Activated T-cell treated with anti-CD3 and anti-CD28 coated beads for 24 hours (primary cell): ENCODE results near the gene DIPK1B.

Source experiments
- DNase-seq: peaks from one replicate; pipeline ENCODE4 v3.0.0-alpha.2; 2020; ENCODE audit warnings: low read depth

DIPK1B gene

DNA sequence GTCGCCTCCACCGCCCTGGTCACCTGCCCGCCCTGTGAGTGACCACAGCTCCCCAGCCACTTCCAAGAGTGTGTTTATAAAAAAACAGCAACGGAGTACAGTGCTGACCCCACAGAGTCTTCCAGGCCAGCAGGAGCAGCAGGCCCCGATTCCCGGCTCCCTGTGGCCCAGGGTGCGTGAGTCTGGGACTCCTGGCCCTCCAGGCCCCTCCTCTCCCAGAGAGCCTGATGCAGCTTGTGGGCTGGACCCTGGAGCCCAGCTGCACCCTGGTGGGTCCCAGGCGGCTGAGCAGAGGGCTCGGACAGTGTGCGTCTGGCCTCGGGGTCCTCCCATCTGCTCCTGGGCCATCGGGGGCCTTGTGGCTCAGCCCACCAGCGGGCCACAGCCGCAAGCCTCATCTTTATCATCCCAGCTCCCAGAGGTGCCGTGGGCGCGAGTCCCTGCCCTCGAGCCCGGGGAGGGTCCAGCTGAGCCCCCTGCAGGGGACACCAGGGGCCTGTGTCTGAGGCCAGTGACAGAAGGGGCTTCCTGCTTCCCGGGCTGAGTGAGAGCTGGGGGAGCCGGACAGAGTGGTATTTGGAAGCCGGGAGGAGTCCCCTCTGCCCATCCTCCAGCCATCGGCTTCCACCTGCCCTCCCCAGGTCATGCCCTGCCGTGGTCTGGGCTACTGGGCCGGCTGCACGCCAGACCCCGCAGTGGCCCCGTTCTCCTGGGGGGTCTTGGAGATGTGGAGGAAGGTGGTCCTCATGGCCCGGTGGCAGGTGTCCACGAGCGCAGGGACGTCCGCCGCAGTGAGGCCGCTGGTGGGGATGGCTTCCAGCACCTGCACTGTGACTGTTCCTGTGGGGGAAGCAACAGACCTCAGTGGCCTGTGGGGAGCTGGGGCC is 39.0 kb upstream of the DIPK1B start:
- DNase-seq, result no peak

DNA sequence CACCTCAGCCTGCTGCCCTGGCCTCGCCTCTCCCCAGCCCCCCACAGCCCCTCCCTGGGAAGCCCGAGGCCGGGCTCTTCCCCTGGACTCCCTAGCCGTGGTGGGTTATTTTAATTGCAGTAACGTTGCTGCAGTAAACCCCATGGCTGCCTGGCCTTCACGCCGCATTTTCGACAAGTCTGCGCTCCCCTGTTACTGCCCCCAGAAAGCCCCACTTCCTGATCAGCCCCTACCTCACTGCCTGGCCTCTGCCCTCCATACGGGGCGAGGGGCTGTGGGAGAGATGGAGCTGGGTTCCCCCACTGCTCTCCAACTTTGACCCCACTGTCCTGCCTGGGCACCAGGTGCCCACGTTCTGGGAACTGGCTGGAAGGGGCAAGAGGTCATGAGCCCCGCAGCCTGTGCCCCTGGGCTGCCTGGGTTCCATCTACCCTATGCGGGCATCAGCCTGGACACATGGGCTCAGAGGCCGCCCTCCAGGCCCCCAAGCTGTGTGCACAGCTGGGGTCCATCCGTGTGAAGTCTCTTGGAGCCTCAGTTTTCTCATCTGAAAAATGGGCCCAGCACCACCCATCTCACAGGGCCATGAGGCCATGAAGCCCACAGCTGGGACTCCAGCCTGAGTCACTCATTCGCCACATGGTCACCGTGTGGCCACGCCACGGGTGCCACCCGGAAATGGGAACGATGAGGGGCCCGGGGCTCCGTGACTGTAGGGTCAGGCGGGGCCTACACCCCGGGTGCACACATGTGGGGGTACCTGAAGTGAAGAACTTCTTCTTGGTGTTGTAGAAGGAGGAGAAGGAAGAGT is 38.2 kb upstream of the DIPK1B start:
- DNase-seq, result no peak

DNA sequence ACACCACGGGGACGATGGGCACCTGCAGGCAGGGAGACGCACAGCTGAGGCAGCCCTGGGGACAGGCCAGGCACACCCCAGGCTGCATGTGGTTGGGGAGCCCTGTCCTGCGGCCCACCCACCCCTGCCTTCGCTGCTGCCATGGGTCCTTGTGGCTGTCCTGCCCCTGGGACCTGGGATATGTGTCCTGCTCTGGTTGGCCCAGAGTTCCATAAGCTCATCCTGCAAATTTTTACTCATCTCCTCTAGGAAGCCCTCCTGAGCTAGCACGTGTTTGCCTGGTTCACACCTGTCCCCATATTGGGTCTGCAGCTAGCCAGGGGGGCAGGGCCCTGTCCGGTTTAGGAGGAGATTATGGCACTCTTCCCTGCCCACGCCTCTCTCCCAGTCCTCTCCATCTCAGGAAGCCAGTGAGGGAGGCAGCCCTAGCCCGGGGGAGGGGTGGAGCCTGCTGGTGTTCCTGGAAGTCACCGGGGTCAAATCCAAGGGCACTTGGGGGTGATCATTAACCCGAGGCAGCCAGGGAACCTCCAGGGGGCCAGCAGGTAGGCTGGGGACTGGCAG is 37.5 kb upstream of the DIPK1B start:
- no peak for DNase-seq

DNA sequence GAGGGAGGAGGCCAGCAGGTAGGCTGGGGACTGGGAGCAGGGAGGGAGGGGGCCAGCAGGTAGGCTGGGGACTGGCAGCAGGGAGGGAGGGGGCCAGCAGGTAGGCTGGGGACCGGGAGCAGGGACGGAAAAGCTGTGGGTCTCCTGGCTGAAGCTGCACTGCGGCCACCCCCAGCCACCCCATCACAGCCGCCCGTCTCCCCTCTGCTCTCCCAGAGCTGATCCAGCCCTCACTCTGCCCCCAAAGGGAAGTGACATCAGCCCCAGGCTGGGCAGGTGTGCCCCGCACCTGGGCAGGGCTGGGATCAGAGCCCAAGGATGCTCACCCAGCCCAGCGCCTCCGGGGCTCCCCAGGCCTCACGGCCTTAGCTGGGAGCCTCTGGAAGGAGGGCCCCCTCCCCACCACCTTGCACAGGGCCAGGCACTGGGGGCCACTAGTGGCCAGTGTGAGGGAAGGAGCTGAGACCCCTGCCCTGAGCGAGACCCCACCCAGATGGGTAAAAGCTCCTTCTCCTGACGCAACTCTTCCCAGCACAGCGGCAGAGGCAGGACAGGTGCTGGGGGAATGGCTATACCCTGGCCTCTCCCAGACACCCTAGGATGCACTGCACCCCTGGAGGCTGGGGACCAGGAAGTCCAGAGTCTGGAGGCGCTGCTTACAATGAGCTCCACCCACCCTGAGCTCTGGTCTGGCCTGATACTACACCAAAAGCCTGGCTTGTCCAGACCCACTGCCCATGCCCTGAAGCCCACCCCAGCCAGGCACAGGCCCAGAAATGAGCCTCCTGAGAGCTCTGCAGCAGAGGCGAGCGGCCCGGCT is 36.7 kb upstream of the DIPK1B start:
- no peak for DNase-seq

DNA sequence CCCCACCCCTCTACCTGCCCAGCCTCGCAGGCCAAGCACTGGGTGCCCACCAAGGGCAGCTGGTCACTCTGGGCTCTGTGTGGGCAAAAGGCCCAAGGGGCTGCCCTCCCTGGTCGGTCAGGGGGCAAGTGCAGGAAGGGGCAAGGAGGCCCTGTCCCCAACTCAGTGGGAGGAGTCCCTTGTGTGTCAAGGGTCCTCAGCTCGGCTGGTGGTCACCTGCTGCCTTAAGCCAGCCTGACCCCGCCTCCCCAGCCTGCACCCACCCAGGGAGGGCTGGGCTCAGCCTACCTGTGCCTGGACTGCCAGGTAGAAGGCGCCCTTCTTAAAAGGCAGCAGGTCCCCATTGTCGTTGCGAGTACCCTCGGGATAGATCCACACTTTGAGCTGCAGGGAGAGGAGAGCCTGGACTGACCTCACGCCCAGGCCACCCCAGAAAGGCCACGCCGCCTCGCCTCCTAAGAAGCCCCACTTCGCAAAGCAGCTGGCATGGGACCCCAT is 36.0 kb upstream of the DIPK1B start:
- no peak for DNase-seq

DNA sequence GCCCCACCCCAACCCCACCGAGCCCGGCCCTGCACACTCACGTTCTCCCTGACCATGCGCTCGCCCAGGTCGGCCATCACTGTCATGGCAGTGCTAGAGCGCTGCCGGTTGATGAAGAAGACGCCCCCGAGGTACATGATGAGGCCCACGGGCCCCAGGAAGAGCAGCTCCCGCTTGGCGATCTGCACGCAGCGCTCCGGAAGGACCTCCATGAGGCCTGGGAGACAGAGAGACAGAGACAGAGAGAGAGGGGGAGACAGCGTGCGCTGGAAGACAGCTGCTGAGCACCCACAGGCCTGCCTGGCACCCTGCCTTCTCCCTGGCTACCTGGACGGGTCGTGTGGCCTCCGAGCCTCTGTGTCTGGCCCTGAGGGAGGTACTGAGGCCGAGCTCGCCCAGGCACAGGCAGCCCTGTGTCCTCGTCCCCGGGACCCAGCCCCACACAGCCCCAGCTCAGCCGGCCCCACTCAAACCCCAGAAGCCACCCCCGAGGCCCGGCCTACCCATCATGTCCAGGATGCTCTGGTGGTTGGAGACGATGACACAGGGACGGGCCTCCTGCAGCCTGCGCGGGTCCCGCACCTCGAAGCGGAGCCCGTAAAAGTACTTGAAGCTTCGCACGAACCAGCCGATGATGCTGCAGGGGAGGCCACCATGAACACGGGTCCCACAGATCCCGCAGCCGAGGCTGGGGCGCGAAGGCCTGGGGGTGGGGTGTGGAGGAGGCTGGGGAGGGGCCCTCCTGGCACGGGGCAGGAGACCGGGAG is 35.3 kb upstream of the DIPK1B start:
- no peak for DNase-seq

DNA sequence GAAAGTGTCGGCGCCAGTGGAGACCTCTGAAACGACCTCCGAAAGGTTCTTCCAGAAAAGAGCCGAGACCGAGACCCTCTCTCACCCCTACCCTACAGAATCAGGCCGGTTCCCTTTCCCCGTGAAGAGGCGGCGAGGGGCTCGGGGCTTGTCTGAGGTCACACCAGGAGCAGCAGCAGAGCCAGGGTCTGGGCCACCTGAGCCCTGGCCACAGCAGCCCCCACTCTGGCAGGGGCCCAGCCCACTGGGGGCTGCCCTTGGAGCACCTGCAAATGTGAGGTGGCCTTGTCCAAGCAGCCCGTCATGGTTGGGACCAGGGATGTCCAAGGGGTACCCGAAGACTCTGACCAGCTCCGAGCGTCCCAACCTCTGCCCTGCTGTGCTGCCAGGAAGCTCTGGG is 34.3 kb upstream of the DIPK1B start:
- no peak for DNase-seq

DNA sequence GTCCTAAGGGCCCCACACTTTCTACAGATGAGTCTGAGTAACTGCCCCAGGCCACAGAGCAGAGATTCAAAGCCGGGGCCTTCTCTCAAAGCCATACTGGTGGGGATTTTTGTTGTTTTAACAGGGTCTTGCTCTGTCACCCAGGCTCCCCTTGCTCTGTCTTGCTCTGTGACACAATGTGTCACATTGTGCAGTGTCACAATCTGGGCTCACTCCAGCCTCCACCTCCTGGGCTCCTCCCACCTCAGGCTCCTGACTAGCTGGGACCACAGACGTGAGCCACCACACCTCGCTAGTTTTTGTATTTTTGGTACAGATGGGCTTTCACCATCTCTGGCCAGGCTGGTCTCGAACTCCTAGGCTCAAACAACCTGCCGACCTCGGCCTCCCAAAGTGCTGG is 33.7 kb upstream of the DIPK1B start:
- DNase-seq, result no peak

DNA sequence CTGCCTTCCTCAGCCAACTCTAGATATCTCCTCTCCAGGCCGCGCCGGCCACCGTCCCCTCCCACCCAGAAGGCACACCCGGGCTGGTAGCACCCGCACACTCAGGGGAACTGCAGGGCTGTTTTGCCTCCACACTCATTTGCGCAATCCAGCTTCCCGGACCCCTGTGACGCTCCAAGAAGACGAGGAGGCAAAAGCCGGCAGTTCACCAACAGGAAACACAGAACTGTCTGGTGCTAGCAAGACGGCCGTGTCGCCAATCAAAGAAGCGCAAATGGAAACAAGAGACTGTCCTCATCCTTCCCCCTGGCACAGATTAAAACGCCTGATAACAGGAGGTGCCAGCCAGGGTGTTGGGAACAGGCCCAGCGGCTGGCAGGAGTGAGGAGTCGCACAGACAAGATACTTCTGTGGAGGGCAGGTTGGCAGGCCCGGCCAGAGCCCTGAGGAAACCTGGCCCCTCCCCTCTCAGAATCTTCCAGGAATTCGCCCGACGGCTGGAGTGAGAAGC is 32.9 kb upstream of the DIPK1B start:
- DNase-seq, result no peak

DNA sequence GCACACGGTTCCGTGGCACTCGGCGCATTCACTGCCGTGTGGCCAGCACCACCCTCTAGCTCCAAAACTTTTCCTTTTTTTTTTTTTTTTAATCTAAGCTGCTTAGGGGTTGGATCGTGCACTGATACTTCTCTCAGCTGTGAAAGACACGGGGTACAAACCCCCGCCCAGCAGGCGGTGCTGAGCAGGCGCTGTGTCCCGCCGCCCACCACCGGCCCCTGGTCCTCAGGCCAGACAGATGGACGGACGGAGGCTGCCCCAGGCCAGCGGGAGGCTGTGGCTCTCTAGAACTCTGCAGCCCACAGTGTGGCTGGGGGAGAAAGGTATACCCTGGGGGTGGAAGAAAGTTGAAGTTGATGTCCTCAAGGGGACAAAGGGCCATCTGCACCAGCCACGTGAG is 31.3 kb upstream of the DIPK1B start:
- no peak for DNase-seq

DNA sequence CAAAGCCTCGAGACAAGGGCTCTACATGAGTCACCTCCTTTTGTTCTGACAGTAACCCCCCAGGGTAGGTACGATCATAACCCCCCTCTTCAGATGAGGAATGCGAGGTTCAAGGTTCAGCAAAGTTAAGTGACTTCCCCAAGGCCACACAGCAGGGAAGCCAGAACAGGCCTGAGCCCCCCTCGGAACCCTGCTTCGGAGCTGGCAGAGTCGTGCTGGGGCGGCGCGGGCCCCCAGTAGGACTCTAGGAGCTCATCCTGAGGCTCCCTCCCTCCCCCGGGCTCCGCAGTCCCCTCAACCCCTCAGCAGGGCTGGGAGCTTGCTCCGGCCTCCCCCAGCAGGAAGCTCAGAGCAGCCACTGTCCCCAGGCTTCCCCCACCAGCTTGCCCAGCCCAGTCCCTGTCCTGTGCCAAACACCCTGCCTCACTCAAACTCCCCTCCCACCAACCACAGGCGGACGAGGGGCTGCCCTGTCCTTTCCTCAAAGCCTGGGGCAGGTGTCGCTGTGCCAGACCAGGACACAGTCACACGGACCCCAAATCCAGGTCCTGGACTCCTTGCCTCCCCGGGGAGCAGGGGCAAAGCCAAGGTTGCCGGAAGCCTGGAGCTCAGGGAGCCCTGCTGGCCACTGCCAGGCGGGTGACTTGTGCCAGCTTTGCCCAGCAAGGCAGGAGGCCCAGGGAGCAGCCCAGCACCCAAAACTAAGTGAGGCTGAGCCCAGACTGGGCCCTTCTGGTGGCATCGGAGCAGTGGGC is 30.2 kb upstream of the DIPK1B start:
- no peak for DNase-seq

DNA sequence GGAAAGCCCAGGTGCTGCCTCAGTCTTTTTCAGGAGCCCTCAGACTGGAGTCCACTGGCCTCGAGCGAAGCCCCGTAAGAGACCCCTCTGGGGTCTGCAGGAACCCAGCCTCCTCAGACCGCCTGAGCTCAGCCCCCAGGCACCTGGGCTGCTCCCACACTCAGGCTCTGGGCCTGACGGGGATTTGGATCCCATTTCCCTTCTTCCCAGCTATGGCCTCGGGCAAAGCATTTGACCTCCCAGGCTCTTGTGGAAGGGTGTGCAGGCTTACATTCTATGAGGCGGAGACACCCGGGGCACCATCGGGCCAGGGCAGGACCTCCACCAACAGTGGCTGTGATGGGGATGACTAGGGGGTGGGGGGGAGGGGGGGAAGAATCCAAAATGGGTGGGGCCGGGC is 29.7 kb upstream of the DIPK1B start:
- DNase-seq, result no peak

DNA sequence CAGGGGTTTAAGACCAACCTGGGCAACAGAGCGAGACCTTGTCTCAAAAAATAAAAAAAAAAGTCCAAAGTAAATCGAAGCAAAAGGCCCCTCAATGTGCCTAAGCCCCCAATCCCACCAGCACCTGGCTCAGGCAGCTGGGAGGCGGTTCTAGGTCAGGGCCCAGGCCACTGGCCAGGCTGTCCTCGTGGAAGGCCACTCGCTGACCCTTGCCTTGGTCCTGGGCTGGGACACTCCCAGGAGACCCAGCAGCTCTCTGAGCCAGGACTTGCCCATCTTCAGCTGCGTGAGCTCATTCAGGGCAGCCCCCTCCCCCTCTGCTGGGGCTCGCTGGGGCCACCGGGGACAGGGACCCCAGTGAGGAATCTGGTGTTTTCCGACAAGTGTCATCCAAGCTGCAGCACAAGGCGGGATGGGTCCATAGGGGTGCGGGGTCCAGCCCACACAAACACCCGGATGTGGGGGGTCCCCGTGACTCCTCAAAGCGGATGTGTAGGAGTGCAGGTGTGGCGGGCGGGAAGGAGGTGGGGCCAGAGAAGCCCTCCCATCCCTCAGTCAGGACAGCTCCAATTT is 29.1 kb upstream of the DIPK1B start:
- DNase-seq, result no peak

DNA sequence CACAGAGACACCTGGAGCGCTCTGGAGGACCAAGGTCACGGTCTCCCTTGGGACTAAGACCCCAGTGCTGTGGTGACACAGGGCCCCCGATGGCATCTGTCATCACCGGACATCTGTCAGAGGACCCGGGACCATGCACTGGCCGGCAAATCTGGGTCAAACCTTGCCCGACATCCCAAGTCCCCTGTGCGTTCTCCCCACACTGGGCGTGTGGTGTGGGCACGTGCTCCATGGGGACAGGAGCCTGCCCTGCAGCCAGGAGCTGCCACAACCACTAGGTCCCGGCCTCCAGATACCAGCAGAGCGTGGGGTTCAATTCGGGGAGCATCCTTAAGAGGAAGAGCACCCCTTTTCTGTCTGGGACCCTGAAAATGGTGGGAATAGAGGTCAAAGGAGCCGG is 28.6 kb upstream of the DIPK1B start:
- no peak for DNase-seq

DNA sequence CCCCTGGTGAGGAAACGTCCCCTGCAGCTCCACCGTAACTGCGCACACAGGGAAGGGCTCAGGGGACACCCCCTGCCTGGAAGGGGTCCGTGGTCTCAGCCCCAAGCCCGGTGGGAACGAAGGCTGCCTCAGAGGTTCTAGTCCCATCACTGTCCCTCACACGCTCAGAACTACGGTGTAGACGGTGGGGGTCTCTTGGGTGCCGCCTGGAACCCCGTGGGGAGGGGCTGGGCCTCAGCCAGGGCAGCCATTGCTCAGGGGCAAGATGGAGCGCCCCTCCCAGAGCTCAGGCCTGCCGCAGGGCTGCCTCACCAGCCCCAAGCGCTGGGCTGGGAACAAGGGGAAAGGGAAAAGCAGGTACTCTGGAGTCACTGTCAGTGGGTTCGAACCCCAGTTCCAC is 28.0 kb upstream of the DIPK1B start:
- no peak for DNase-seq

DNA sequence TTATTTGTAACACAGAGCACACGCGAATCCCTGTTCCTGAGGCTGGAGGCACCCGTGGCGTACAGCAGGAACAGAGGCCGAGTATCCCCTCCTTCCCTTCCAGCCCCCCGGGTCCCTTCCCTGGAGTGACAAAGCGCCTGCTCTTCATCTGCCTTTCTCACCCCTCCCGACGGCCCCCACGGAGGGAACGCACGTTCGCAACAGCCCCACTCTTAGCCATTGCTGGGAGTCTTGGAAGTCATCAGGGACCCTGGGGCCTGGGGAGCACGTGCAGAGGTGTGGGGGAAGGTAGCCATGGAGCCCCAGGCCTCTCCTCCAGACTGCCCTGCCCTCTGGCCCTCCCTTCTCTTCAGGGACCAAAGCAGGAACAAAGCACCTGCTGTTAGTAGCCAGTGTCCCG is 27.6 kb upstream of the DIPK1B start:
- DNase-seq, result no peak

DNA sequence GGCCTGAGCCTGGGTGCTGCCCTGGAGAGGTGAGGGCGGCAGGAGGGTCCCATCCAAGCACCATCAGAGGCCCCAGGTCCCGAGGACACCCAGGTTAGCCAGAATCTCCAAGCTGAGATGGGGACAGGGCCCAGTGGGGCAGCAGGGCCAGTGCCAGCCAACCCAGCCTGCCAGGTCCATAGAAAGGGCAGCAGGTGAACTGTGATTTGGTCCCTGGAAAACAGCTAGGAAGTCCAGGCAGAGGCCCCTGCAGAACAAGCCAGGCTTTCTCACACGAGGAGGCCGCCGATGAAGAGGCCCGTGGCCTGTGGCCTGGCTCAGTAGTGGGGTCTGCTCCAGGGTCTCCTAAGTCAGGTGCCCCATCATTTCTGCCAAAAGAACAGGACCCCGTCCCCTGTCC is 27.2 kb upstream of the DIPK1B start:
- no peak for DNase-seq

DNA sequence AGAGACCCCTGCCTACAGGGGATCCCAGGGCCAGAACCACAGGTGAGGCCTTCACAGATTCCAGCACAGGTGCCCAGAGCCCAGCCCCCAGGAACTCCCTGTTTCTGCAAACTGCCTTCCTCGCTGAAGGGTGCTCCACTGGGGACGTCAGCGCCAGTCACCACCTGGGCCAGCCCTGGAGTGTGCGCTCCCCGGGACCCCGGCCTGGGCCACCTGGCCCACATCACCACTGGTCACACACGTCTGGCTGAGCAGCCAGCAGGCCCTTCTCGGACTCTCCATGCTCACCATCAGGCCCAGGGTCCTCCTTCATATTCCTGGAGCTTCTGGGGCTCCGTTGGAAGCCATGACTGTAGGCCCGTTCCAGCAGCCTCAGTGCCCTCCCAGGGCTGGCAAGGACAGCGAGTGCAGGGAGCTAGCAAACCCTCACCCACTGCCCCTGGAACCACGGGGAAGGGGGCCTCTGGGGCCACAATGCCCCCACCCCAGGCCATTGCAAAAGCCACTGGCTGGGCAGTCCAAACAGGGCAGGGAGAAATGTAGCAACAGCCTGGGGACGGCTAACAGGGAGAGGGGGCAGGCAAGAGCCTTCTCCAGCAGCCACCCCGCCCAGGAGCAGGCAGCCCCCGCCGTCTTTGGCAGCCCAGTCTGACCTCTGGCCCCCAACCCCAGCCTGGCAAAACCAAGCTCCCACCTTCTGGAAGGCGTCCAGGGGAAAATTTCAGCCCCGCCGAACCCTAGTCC is 26.4 kb upstream of the DIPK1B start:
- DNase-seq, result no peak

DNA sequence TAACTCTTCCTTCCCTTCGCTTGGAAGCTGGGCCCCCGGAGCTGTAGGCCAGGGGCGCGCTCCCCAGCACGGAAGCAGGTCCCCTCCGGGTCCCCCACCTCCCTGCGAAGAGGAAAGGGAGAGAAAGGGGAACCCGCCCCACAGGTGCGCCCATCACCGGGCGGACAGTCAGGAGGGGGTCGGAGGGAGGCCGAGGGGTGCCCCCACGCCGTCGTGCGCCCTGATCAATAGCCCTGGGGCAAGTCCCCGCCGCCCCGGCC is 25.9 kb upstream of the DIPK1B start:
- no peak for DNase-seq
